ENCODE data around the gene FAM227B.
"Not testable (repeated sequence)": the region's sequence is repeated elsewhere in the genome, so short reads cannot be mapped to it uniquely, and the experiment has no call there.

The FAM227B gene

GRCh38 chr15:49492830-49493229 is 127.8 kb downstream of the FAM227B start:
- DNase-seq, result peak; percentile 18

GRCh38 chr15:49492151-49492550 is 128.5 kb downstream of the FAM227B start:
- no peak for DNase-seq

- DNase-seq, result no peak
Measured at GRCh38 chr15:49490966-49491365, 129.7 kb downstream of the FAM227B start.

GRCh38 chr15:49485401-49485800 is 135.2 kb downstream of the FAM227B start:
- not testable (repeated sequence) for DNase-seq

GRCh38 chr15:49478982-49479381 is 141.6 kb downstream of the FAM227B start:
- DNase-seq, result not testable (repeated sequence)

- DNase-seq, result not testable (repeated sequence)
Measured at GRCh38 chr15:49478021-49478420, 142.6 kb downstream of the FAM227B start.

- DNase-seq, result peak; percentile 74
Measured at GRCh38 chr15:49473031-49473430, 147.6 kb downstream of the FAM227B start.

DNA sequence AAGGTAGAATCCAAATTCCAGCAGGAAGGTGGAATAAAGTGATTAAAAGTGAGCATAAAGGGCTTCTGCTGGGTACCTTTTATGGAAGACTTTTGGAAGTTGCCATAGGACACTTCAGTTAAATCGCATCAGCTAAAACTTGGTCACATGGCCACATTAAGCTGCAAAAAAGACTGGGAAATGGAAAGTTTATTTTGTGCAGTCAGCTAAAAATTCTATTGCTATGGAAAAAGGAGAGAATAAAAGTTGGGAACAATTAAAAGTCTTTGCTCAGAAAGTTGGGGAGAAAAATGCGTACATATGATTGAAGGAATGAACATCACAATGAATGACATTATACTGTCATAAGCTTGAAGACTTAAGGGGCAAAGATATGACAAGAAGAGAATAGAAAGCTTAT is 148.3 kb downstream of the FAM227B start:
- no peak for DNase-seq

DNA sequence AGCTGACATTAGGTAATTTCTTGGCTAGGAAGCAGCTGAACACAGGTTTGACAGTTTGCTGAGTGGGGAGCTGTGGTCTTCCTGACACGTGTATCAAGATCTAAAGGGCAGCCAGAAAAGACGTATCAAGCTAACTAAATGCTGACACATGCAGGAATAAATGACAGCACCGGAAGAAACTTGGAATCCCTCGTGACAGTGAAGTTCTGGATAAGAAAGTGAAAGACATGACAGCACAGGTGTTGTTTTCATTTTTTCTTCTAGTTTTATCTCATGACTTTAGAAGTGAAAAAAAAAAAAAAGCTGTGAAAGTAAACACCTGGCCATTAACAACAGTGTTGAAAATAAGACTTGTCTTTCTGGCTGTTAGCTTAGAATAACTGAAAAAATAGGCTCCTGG is 148.9 kb downstream of the FAM227B start:
- no peak for DNase-seq

DNA sequence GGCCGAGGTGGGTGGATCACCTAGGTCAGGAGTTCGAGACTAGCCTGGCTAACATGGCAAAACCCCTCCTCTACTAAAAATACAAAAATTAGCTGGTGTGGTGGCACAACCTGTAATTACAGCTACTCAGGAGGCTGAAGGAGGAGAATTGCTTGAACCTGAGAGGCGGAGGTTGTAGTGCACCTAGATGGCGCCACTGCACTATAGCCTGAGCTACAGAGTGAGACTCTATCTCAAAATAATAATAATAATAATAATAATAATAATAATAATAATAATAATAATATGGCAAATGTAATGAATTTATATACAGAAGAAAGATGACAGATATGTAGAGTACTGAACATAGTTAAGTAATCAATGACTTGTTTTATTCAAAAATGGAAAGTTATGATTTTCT is 149.4 kb downstream of the FAM227B start:
- DNase-seq, result not testable (repeated sequence)

GRCh38 chr15:49468481-49468839 is 152.2 kb downstream of the FAM227B start:
- DNase-seq, result no peak

GRCh38 chr15:49467746-49468480 is 152.7 kb downstream of the FAM227B start:
- DNase-seq, result no peak

DNA sequence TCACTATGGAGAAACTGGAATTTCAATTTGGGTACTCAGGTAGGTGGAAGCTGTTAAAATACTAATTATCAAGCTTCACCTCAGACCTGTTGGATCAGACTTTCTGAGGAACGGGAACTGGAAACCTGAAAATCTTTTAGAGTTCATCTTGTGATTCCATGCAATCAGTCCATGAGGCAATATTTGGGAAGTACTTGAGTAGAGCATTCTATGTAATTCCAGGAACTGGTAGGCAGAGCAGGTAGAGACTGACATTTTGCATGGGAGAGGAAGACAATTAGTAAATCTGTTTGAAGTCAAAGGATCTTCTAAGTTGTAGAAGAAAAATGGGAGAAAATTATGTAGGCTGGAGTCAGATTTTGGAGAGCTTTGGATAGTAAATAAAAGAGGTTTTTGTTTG is 154.5 kb downstream of the FAM227B start:
- no peak for DNase-seq

DNA sequence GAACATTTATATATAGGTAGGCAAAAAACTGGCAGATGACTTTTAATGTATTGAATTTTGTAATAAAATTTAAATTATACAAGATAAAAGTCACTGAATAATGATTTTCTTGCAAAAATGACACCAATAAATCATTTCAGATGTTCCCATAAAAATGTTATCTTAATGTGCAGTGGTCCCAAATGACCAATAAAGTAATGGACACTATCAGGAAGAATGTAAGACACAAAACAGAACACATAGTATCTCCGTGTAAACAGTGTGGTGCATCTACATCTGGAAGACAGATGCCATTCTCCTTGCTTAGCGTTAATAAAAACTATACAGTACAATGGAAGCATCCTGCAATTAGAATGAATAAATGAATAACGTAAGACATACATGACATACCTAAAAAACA is 156.1 kb downstream of the FAM227B start:
- no peak for DNase-seq

- no peak for DNase-seq
Measured at GRCh38 chr15:49462232-49462844, 158.3 kb downstream of the FAM227B start.

GRCh38 chr15:49460411-49460941 is 160.1 kb downstream of the FAM227B start:
- DNase-seq, result no peak

GRCh38 chr15:49458145-49458544 is 162.5 kb downstream of the FAM227B start:
- DNase-seq, result no peak

- no peak for DNase-seq
Measured at GRCh38 chr15:49456166-49456565, 164.5 kb downstream of the FAM227B start.

DNA sequence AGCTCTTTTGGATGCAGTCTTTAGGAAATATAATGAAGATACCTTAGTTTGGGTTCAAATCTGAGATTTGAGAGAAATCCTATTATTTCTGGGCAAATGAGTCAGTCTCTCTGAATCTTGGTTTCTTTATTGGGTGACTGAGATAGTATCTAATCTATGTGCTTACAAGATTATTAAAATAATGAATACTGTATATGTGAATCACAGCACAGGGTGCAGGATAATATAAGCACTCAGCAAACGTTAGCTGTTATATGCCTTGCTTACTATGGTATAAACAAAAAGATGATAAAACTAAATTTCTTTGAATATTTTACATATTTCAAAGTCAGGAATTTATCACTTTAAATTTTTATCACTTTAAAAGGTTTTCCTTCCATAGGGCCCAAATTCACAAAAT is 168.0 kb downstream of the FAM227B start:
- no peak for DNase-seq

DNA sequence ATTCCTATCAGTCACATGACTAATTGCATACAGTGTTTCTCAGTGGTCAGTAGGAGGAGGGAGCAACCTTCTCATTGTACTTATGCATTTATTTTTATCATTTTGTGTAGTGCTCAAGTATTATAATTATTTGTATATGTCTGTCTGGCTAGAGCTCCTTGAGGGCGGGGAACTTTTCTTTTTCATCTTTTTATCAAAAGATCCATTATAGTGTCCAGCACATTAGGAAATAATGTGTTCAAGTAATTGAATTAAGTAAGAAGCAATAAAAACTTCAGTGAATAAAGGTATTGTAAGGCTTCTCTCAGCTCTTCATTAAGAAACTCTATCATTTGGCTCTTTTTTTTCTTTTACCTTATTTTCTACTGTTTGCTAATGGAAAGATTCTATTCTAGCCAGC is 178.8 kb downstream of the FAM227B start:
- peak; percentile 54 for DNase-seq

DNA sequence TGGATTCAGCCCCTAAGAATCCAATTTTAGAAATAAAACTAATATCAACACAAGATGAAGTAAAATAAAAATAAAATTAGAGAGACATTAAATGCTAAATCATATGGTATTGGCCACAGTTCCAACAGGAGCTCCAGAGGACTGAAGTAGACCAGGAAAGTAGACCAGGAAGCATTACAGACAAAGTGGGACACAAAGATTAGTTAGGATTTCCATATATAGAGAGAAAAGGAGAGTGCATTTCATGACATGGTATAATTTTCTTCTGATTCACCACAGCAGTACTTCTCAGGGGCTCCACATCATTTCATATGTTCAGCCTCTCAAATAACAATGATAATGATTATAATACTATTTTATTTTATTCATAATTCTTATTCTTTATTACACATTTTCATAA is 179.3 kb downstream of the FAM227B start:
- peak; percentile 67 for DNase-seq

DNA sequence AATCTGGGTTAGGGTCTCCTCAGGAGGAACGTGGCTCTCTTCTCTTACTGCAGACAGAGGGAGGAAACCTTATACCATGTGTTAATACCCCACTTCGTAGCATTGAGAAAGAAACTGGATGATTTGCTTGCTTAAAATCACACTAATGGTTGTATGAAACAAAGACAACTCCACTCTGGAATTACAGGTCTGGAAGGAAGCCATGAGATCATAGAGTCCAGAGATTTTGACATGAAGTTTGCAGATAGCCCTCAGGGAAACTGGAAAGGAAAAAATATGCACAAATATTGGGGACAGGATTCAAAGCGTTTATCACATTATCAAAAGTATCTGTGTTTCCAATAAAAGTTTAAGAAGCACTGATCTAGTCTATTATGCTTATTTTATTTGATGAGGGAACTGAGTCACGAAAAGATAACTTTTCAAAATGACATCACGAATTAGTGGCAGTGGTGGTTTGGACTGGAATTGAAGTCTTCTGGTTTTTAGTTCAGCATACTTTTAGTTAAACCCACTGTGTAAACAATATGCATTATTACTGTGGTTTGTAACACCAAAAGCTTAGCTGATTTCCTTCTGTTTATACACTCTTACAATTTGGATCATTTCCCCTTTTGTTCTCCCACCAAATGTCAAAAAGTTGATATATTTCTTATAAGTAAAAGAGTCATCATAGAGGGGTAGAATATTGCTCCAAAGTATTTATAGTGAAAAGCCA is 180.8 kb downstream of the FAM227B start:
- peak; percentile 56 for DNase-seq

- no peak for DNase-seq
Measured at GRCh38 chr15:49438962-49439631, 181.5 kb downstream of the FAM227B start.
